GM23248 (cell line): ENCODE measurements around the gene CALN1.

ENCODE experiments used
- EZH2 ChIP-seq: fragments of 200-600 bp; sonication (generic); IDR thresholded peaks from 2 replicates; pipeline ENCODE4 v1.6.1; 2018; ENCODE audit warnings: antibody characterized with exemption, mild to moderate bottlenecking; ENCODE audit not compliant: insufficient read depth, poor library complexity, severe bottlenecking
- EZH2phosphoT487 ChIP-seq: fragments of 200-600 bp; sonication (generic); IDR thresholded peaks from 2 replicates; pipeline ENCODE4 v1.6.1; 2018; ENCODE audit warnings: antibody characterized with exemption, moderate library complexity, mild to moderate bottlenecking, low read depth; ENCODE audit not compliant: insufficient read depth

- TF ChIP-seq EZH2, result no peak
- TF ChIP-seq EZH2phosphoT487, result no peak
Measured at GRCh38 chr7:72413886-72414285, 1.7 kb upstream of the CALN1 start.
